Right cardiac atrium (tissue), 5 donors: ENCODE measurements around the gene FRG2B. TPM values are rescaled to one million over a fixed set of nuclear protein-coding genes. Genes with fewer than 3 reads are reported as not detected.
A peak's percentile ranks its signal among the peaks of the same experiment; 100 is the strongest.
"Not testable (repeated sequence)": the region's sequence is repeated elsewhere in the genome, so short reads cannot be mapped to it uniquely, and the experiment has no call there.

Experiments
- ATAC-seq, 2 donors: fragments of 200-7000 bp; cut with Tn5 transposase; one replicate each; pipeline versions ENCODE4 v1.8.0 to v1.9.1; 2020; ENCODE audit warnings: moderate library complexity in 2 of 2, mild to moderate bottlenecking in 1 of 2
- DNase-seq, 3 donors: peaks; one replicate each; pipeline ENCODE4 v3.0.0-alpha.2; 2020
- H3K27ac ChIP-seq: one replicate; pipeline ENCODE4 v1.5.1; 2013; ENCODE audit warnings: mild to moderate bottlenecking, low read length, control low read depth, moderate library complexity
- H3K27me3 ChIP-seq: one replicate; pipeline ENCODE4 v1.6.1; 2013; ENCODE audit not compliant: control insufficient read depth, insufficient read depth
- H3K4me1 ChIP-seq: one replicate; pipeline ENCODE4 v1.6.1; 2013; ENCODE audit warnings: low read length; ENCODE audit not compliant: control insufficient read depth, insufficient read depth
- H3K4me3 ChIP-seq: one replicate; pipeline ENCODE4 v1.5.1; 2013; ENCODE audit warnings: low read length, control low read depth
- H3K9me3 ChIP-seq: one replicate; pipeline ENCODE4 v1.6.1; 2013; ENCODE audit warnings: low read length; ENCODE audit not compliant: control insufficient read depth
- WGBS: extraction: QIAGEN DNeasy Blood & Tissue Kit; methylation state at CpG from one replicate; pipeline ENCODE4 v1.1.7; 2013; 5-methylcytosine and 5-hydroxymethylcytosine counted together
- intact Hi-C, 4 donors: fragments of 100-400 bp; cut with DNase I; formaldehyde crosslinking; loops; one replicate each; pipeline versions ENCODE4 v1.11.0 to v1.14.0; 2022 to 2023
- polyA plus RNA-seq: library from polyadenylated mRNA; stranded (reverse); fragments of 200-250 nt; gene quantifications from one replicate; pipeline ENCODE4 v1.2.3, GENCODE V29; 2013
- total RNA-seq, 4 donors: library from RNA; stranded (reverse); fragmentation: NEBNext Ultra II Directional; extraction: Animal tissue kit (Norgen Biotek cat#: 25700); gene quantifications; one replicate each; pipeline ENCODE4 v1.2.1, GENCODE V29; 2021
- donor health status: healthy with polysubstance abuse.
- donor health status: DM: no; HTN: yes; CAD: no.
- donor health status: DM: no; HTN: no; CAD: no.
- donor health status: DM: no; HTN: yes; CAD: no; lungs with severe emphysema.
- donor health status: DM: yes; HTN: yes; CAD: no.

The FRG2B gene
- total and polyA plus RNA-seq, 5 donors = not detected

DNA sequence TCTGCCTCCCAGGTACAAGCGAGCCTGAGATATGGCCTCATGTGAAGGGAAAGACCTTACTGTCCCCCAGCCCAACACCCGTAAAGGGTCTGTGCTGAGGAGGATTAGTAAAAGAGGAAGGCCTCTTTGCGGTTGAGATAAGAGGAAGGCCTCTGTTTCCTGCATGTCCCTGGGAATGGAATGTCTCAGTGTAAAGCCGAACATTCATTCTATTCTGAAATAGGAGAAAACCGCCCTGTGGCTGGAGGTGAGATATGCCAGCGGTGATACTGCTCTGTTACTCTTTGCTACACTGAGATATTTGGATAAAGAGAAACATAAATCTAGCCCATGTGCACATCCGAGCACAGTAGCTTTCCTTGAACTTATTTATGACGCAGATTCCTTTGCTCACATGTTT lies 26.7 kb downstream of the FRG2B start:
- ATAC-seq, H3K9me3 ChIP-seq, intact Hi-C loops, DNase-seq, H3K27ac ChIP-seq, H3K4me1 ChIP-seq, H3K4me3 ChIP-seq, H3K27me3 ChIP-seq: not testable (repeated sequence)
- 61% methylated on average over 8 of the region's 8 CpGs for WGBS

DNA sequence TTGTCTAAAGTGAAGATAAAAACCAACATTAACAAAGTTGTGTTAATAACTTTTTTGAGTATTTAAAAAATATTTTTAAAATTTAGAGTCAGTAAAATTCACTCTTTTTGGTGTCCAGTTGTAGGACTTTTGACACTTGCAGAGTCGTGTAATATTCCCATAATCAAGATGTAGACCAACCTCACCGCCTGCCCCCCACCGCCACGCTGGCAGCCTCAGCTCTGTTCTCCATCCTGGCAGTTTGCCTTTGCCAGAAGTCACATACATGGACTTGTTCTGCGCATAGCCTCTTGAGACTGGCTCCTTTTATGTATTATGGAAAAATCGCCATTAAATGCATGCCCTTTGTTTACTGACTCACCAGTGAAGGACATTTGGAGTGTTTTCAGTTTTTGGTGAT lies 33.9 kb downstream of the FRG2B start:
- Histone ChIP-seq H3K4me1 (no peaks in the 10 kb centered on the region), H3K27me3 (no peaks in the 10 kb centered on the region), H3K4me3 (no peak overlapping the region), H3K27ac (no peak overlapping the region), H3K9me3 (no peaks in the 10 kb centered on the region)
- ATAC-seq (no peak), DNase-seq (no peak)
- intact Hi-C loops = no loop called here
- WGBS = 69% methylated on average over 6 of the region's 6 CpGs

DNA sequence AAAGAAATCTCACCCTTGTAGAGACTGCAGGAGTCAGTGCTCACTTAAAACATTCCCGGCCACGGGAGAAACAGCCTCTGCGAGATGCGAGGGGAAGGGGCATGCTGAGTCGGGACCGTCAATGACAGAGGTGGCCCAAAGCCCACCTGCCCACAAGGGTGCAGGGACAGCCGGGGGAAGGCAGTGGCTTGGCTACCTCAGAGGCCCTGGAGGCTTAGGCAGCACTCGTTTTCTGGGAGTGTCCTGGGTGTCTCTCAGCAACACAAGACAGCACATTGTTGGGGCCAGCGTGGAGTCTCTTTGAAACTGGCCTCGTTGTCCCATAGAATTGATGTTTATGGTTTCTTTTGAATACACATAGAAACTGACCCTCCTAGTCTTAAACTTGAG lies 35.6 kb downstream of the FRG2B start:
- no peaks in the 10 kb centered on the region for H3K4me1 ChIP-seq
- H3K27me3 ChIP-seq = no peaks in the 10 kb centered on the region
- intact Hi-C loops = no loop called here
- WGBS = 76% methylated on average over 10 of the region's 10 CpGs
- DNase-seq (no peak), ATAC-seq (no peak)
- H3K4me3 ChIP-seq = no peak overlapping the region
- H3K9me3 ChIP-seq = no peaks in the 10 kb centered on the region
- no peak overlapping the region for H3K27ac ChIP-seq

DNA sequence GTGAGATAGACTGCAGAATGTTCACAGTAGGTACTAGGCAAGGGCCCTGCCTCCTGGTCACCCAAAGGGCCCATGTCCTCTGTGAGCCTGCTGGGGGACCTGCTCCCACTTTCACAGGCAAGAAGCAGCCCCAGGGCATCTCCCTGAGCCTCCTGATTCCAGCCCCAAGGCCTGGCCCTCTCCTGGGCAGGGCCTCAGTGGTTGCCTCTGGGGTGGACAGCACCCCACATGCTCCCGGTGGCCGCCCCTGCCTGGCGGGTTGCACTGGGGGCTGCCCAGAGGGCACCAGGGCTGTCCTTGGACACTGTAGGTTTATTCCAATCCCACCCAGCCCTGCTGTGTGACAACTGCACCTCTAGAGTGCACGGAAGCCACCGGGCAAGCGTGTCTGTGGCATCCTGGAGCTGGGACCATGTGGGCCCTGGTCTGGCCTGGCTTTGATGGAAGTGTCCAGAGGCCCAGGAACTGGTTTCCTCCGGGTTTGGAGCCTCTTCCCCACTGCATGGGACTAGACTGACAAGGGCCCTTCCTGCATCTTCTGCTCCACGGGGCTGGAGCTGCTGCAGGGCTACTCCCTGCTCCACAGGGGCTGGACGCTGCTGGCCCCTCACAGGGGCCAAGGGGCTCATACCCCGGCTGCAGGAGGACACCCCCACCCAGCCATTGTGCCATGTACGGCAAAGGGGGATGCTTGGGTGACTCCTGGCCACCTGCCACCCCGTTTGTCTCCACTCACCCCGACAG lies 36.2 kb downstream of the FRG2B start:
- intact Hi-C loops = no loop called here
- DNase-seq (no peak), ATAC-seq (peak in 1 of 2 donors; percentile 48)
- H3K27me3 ChIP-seq = no peaks in the 10 kb centered on the region
- H3K4me3 ChIP-seq = no peak overlapping the region
- H3K9me3 ChIP-seq = no peaks in the 10 kb centered on the region
- no peak overlapping the region for H3K27ac ChIP-seq
- 73% methylated on average over 13 of the region's 13 CpGs for WGBS
- no peaks in the 10 kb centered on the region for H3K4me1 ChIP-seq

DNA sequence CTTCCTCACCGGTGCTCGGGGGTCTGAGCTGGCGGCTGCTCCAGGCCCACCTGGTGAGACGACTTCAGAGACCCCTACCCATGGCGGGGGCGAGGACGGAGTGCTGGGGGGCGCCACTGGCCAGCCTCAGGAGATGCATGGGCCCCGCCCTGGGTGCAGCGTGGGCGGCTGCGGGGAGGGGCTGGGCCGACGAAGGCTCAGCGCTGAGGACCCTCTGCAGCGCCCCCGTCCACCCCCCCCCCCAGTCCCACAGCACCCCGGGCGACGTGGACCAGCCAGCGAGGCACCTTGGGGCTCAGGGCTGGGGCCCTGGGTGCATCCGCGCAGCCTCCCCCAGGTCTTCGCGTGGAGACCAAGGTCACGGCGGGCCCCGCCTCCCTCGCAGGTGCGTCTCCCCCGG lies 49.6 kb downstream of the FRG2B start:
- 90% methylated on average over 16 of the region's 31 CpGs for WGBS
- H3K27me3 ChIP-seq, H3K27ac ChIP-seq, H3K4me1 ChIP-seq, DNase-seq, H3K4me3 ChIP-seq, H3K9me3 ChIP-seq, intact Hi-C loops: not testable (repeated sequence)
- ATAC-seq = peak; percentile 17 to 18

Other genes with a start within 250 kb of the FRG2B start
- gene PAOX, start 247.5 kb downstream of the FRG2B start, total RNA-seq = 1 to 10 TPM; 2.9 to 3.4 (median 3.2) TPM
- gene PAOX, start 247.5 kb downstream of the FRG2B start, polyA plus RNA-seq = 2.7 TPM
- gene MTG1, start 232.6 kb downstream of the FRG2B start, total RNA-seq = 10 to 100 TPM; 17.2 to 21.7 (median 19.9) TPM
- gene MTG1, start 232.6 kb downstream of the FRG2B start, polyA plus RNA-seq = 25.3 TPM
- not detected for gene SPRN, start 202.2 kb downstream of the FRG2B start, total RNA-seq
- gene SPRN, start 202.2 kb downstream of the FRG2B start, polyA plus RNA-seq = 0.11 TPM
- gene SCART1, start 172.8 kb downstream of the FRG2B start, total RNA-seq = 1 to 10 TPM in 1 of 4 donors, under 1 TPM in 3; 0.56 to 1.4 (median 0.88) TPM
- gene SCART1, start 172.8 kb downstream of the FRG2B start, polyA plus RNA-seq = 0.29 TPM
- gene CYP2E1, start 99.4 kb downstream of the FRG2B start, total RNA-seq = 1 to 10 TPM in 3 of 4 donors, under 1 TPM in 1; 0.80 to 1.3 (median 1.2) TPM
- gene CYP2E1, start 99.4 kb downstream of the FRG2B start, polyA plus RNA-seq = 0.36 TPM
- gene SYCE1, start 61.2 kb downstream of the FRG2B start, total RNA-seq = 1 to 10 TPM in 1 of 4 donors, under 1 TPM in 2, not detected in 1; 0.09 to 1.6 (median 0.37) TPM
- gene SYCE1, start 61.2 kb downstream of the FRG2B start, polyA plus RNA-seq = 0.34 TPM